Right cardiac atrium (tissue), 5 donors: ENCODE results near the gene GTPBP2. TPM values are rescaled to one million over a fixed set of nuclear protein-coding genes. Genes with fewer than 3 reads are reported as not detected.

Experiments
- ATAC-seq, 2 donors: fragments of 200-7000 bp; cut with Tn5 transposase; one replicate each; pipeline versions ENCODE4 v1.8.0 to v1.9.1; 2020; ENCODE audit warnings: moderate library complexity in 2 of 2, mild to moderate bottlenecking in 1 of 2
- DNase-seq, 3 donors: peaks; one replicate each; pipeline ENCODE4 v3.0.0-alpha.2; 2020
- H3K27ac ChIP-seq: one replicate; pipeline ENCODE4 v1.5.1; 2013; ENCODE audit warnings: mild to moderate bottlenecking, low read length, control low read depth, moderate library complexity
- H3K27me3 ChIP-seq: one replicate; pipeline ENCODE4 v1.6.1; 2013; ENCODE audit not compliant: control insufficient read depth, insufficient read depth
- H3K4me1 ChIP-seq: one replicate; pipeline ENCODE4 v1.6.1; 2013; ENCODE audit warnings: low read length; ENCODE audit not compliant: control insufficient read depth, insufficient read depth
- H3K4me3 ChIP-seq: one replicate; pipeline ENCODE4 v1.5.1; 2013; ENCODE audit warnings: low read length, control low read depth
- H3K9me3 ChIP-seq: one replicate; pipeline ENCODE4 v1.6.1; 2013; ENCODE audit warnings: low read length; ENCODE audit not compliant: control insufficient read depth
- WGBS: extraction: QIAGEN DNeasy Blood & Tissue Kit; methylation state at CpG from one replicate; pipeline ENCODE4 v1.1.7; 2013; 5-methylcytosine and 5-hydroxymethylcytosine counted together
- intact Hi-C, 4 donors: fragments of 100-400 bp; cut with DNase I; formaldehyde crosslinking; loops; one replicate each; pipeline versions ENCODE4 v1.11.0 to v1.14.0; 2022 to 2023
- polyA plus RNA-seq: library from polyadenylated mRNA; stranded (reverse); fragments of 200-250 nt; gene quantifications from one replicate; pipeline ENCODE4 v1.2.3, GENCODE V29; 2013
- total RNA-seq, 4 donors: library from RNA; stranded (reverse); fragmentation: NEBNext Ultra II Directional; extraction: Animal tissue kit (Norgen Biotek cat#: 25700); gene quantifications; one replicate each; pipeline ENCODE4 v1.2.1, GENCODE V29; 2021
- donor health status: healthy with polysubstance abuse.
- donor health status: DM: no; HTN: yes; CAD: no.
- donor health status: DM: no; HTN: no; CAD: no.
- donor health status: DM: no; HTN: yes; CAD: no; lungs with severe emphysema.
- donor health status: DM: yes; HTN: yes; CAD: no.

The GTPBP2 gene
- total and polyA plus RNA-seq, 5 donors: 21.8 to 30.7 (median 28.2) TPM

- 89% methylated on average over 5 of the region's 5 CpGs for WGBS
- Histone ChIP-seq H3K4me3 (no peak overlapping the region), H3K27ac (no peak overlapping the region), H3K4me1 (no peaks in the 10 kb centered on the region), H3K9me3 (no peaks in the 10 kb centered on the region), H3K27me3 (no peaks in the 10 kb centered on the region)
- intact Hi-C loops: no loop called here
- DNase-seq (no peak), ATAC-seq (no peak)
These were observed 58.1 kb downstream of the GTPBP2 start for GRCh38 chr6:43570876-43571441.

Other genes with a start within 250 kb of the GTPBP2 start
- 10 to 100 TPM; 11.0 to 16.0 (median 14.0) TPM for gene ABCC10, start 201.7 kb downstream of the GTPBP2 start, total RNA-seq
- 12.7 TPM for gene ABCC10, start 201.7 kb downstream of the GTPBP2 start, polyA plus RNA-seq
- gene DLK2, start 173.7 kb downstream of the GTPBP2 start, total RNA-seq: under 1 TPM in 3 of 4 donors, not detected in 1; 0.42 to 0.49 (median 0.47) TPM
- gene DLK2, start 173.7 kb downstream of the GTPBP2 start, polyA plus RNA-seq: 1.1 TPM
- 10 to 100 TPM; 17.2 to 23.9 (median 20.1) TPM for gene TJAP1, start 151.7 kb downstream of the GTPBP2 start, total RNA-seq
- gene TJAP1, start 151.7 kb downstream of the GTPBP2 start, polyA plus RNA-seq: 15.5 TPM
- gene LRRC73, start 118.9 kb downstream of the GTPBP2 start, total RNA-seq: 1 to 10 TPM in 3 of 4 donors, under 1 TPM in 1; 0.82 to 2.5 (median 1.7) TPM
- gene LRRC73, start 118.9 kb downstream of the GTPBP2 start, polyA plus RNA-seq: 1.1 TPM
- gene YIPF3, start 112.3 kb downstream of the GTPBP2 start, total RNA-seq: 10 to 100 TPM; 70.3 to 84.1 (median 71.9) TPM
- 95.0 TPM for gene YIPF3, start 112.3 kb downstream of the GTPBP2 start, polyA plus RNA-seq
- 10 to 100 TPM; 14.1 to 24.8 (median 15.6) TPM for gene POLR1C, start 112.2 kb downstream of the GTPBP2 start, total RNA-seq
- gene POLR1C, start 112.2 kb downstream of the GTPBP2 start, polyA plus RNA-seq: 13.9 TPM
- gene XPO5, start 53.2 kb downstream of the GTPBP2 start, total RNA-seq: 10 to 100 TPM; 10.4 to 18.5 (median 14.7) TPM
- 4.9 TPM for gene XPO5, start 53.2 kb downstream of the GTPBP2 start, polyA plus RNA-seq
- gene POLH, start 53.1 kb downstream of the GTPBP2 start, total RNA-seq: 1 to 10 TPM; 5.6 to 9.4 (median 8.5) TPM
- 3.1 TPM for gene POLH, start 53.1 kb downstream of the GTPBP2 start, polyA plus RNA-seq
- gene MAD2L1BP, start 6.6 kb upstream of the GTPBP2 start, total RNA-seq: 10 to 100 TPM; 24.4 to 25.6 (median 25.0) TPM
- 21.6 TPM for gene MAD2L1BP, start 6.6 kb upstream of the GTPBP2 start, polyA plus RNA-seq
- gene RSPH9, start 15.8 kb upstream of the GTPBP2 start, total RNA-seq: under 1 TPM in 3 of 4 donors, not detected in 1; 0.11 to 0.18 (median 0.14) TPM
- gene RSPH9, start 15.8 kb upstream of the GTPBP2 start, polyA plus RNA-seq: 0.29 TPM
- 10 to 100 TPM; 33.1 to 39.0 (median 34.9) TPM for gene MRPS18A, start 58.5 kb upstream of the GTPBP2 start, total RNA-seq
- 58.0 TPM for gene MRPS18A, start 58.5 kb upstream of the GTPBP2 start, polyA plus RNA-seq
- 100 to 1,000 TPM; 163 to 296 (median 219) TPM for gene VEGFA, start 140.9 kb upstream of the GTPBP2 start, total RNA-seq
- 246 TPM for gene VEGFA, start 140.9 kb upstream of the GTPBP2 start, polyA plus RNA-seq